GM18951 (cell line): ENCODE measurements around the gene SMARCB1.

ENCODE experiments used
- POLR2A ChIP-seq: IDR thresholded peaks from 4 replicates; pipeline ENCODE4 v1.6.1; 2011; ENCODE audit warnings: mild to moderate bottlenecking; ENCODE audit not compliant: insufficient read length, insufficient read depth; ENCODE audit errors: extremely low read depth
- in situ Hi-C: fragments of 300-500 bp; cut with MboI; formaldehyde crosslinking; loops from one replicate; pipeline ENCODE4 v1.12.0; 2022; ENCODE audit warnings: low sequenced_read_pairs, mixed read lengths, inconsistent platforms; ENCODE audit not compliant: unreplicated experiment

The SMARCB1 gene

DNA sequence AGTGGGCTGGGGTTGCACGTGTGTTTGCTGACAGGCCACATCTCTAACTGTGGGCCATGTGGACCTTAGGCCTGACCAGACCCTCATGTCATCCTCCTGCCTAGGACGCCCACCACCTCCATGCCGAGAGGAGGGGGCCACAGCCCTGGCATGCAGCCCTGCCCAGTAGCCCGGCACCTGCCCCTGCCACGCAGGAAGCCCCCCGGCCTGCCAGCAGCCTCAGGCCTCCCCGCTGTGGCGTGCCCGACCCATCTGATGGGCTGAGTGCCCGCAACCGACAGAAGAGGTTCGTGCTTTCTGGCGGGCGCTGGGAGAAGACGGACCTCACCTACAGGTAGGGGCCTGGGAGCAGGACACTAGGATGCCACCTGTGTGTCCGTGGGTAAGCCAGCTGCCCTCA is 7.7 kb upstream of the SMARCB1 start:
- TF ChIP-seq POLR2A, result no peak
- in situ Hi-C loops, result loop anchor here (10.0 kb wide), 1 partner anchor 56 kb away; the partner anchor contains the start of gene DERL3

DNA sequence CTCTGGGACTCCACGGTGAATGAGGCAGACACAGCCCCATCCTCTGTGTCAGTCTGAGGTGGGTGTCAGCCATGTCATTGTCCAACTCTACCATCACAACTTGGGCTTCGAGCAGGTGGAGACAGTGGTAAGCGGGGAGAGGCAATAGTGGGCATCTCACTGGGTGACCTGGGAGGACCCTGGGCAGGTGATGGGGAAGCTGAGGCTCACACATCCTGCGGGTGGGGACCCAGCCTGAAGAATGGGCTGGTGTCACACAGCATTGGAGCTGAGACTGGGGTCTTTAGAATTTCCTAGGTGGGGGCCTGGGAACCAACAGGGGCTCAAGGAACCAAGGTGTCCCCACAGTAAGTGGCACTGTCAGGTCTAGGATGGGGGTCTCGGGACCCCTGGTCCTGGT is 7.0 kb upstream of the SMARCB1 start:
- in situ Hi-C loops, result loop anchor here (10.0 kb wide), 1 partner anchor 55 kb away; the partner anchor contains the start of gene DERL3
- no peak for TF ChIP-seq POLR2A

DNA sequence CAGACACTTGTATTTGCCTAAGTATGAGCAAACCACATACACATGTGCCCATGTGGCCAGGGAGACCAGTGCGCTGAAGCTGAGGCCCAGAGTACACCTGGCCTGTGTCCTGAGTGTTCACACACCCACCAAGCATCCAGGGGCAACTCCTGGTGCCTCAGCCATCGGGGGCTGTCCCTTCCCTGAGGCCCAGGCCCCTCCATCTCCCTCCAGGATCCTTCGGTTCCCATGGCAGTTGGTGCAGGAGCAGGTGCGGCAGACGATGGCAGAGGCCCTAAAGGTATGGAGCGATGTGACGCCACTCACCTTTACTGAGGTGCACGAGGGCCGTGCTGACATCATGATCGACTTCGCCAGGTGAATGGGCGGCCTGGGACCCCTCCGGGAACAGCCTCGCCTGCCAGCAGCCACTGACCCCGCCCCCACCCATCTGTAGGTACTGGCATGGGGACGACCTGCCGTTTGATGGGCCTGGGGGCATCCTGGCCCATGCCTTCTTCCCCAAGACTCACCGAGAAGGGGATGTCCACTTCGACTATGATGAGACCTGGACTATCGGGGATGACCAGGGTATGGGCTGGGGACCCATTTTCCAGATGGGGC is 6.5 kb upstream of the SMARCB1 start:
- no peak for TF ChIP-seq POLR2A
- in situ Hi-C loops, result no loop called here

DNA sequence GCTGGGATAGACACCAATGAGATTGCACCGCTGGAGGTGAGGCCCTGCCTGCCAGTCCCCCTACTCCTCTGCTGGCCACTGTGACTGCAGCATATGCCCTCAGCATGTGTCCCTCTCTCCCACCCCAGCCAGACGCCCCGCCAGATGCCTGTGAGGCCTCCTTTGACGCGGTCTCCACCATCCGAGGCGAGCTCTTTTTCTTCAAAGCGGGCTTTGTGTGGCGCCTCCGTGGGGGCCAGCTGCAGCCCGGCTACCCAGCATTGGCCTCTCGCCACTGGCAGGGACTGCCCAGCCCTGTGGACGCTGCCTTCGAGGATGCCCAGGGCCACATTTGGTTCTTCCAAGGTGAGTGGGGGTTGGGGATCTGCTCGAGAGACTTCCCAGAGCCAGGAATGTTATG is 5.7 kb upstream of the SMARCB1 start:
- no peak for TF ChIP-seq POLR2A
- in situ Hi-C loops, result no loop called here

DNA sequence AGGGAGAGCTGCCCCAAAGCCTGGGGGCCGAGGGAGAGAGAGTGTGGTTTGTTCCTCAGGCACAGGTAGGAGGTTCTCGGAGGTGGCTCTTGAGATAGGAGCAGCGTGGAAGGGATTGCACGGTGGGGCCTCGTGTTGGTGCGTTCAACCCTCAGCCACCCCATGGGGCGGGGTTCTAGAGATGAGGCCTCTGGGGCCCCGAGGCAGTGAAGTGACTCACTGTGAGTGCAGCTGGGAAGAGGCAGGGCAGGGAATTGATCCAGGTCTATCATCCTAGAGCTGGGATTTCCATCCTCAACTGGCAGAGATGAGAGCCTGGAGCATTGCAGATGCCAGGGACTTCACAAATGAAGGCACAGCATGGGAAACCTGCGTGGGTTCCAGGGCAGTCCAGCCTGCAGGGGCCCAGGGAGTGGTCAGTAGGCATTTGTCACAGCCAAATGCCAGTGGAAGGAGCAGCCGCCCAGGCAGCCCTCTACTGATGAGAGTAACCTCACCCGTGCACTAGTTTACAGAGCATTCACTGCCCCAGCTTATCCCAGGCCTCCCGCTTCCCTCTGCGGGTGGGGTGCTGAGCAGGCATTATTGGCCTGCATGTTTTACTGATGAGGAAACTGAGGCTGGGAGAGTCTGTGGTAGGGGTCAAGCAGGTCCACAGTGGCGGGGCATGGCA is 5.1 kb upstream of the SMARCB1 start:
- in situ Hi-C loops, result no loop called here

DNA sequence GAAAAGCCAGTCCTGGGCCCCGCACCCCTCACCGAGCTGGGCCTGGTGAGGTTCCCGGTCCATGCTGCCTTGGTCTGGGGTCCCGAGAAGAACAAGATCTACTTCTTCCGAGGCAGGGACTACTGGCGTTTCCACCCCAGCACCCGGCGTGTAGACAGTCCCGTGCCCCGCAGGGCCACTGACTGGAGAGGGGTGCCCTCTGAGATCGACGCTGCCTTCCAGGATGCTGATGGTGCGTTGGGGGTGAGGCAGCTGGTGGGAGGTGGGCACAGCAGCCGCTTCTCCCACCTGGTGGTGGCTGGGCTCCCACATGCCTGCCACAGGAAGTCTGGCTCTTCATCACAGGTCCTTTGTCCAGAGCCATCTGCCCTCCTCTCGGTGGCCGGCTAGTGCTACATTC is 4.5 kb upstream of the SMARCB1 start:
- in situ Hi-C loops, result no loop called here
- TF ChIP-seq POLR2A, result no peak

More for the DNA sequence above, 5.1 kb upstream of the SMARCB1 start:
- no peak for TF ChIP-seq POLR2A

DNA sequence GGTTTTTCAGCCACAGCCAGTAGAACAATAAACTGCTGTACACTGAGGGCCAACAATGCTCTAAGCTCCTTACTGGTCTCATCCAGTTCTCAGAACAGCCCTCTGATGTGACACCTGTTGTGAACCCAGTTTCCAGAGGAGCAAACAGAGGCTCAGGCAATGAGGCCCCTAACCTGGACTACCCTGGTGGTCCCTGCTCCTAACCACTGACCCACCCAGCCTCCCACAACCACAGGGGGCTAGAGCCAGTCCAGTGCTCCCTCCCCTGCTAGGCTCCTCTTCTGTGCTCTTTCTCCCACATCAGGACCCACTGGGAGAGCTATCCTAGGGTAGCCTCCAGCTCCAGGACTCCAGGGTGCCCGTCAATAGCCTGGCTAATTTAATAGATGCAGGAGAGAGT is 4.1 kb upstream of the SMARCB1 start:
- in situ Hi-C loops, result no loop called here
- TF ChIP-seq POLR2A, result no peak

DNA sequence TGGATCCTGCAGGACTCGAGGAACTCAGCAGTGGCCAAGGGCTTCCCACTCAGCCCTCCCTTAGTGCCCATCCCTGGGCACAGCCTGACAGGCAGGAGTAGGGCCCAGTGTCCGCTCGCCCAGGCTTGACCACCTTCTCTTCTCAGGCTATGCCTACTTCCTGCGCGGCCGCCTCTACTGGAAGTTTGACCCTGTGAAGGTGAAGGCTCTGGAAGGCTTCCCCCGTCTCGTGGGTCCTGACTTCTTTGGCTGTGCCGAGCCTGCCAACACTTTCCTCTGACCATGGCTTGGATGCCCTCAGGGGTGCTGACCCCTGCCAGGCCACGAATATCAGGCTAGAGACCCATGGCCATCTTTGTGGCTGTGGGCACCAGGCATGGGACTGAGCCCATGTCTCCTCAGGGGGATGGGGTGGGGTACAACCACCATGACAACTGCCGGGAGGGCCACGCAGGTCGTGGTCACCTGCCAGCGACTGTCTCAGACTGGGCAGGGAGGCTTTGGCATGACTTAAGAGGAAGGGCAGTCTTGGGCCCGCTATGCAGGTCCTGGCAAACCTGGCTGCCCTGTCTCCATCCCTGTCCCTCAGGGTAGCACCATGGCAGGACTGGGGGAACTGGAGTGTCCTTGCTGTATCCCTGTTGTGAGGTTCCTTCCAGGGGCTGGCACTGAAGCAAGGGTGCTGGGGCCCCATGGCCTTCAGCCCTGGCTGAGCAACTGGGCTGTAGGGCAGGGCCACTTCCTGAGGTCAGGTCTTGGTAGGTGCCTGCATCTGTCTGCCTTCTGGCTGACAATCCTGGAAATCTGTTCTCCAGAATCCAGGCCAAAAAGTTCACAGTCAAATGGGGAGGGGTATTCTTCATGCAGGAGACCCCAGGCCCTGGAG is 3.3 kb upstream of the SMARCB1 start:
- in situ Hi-C loops, result no loop called here

DNA sequence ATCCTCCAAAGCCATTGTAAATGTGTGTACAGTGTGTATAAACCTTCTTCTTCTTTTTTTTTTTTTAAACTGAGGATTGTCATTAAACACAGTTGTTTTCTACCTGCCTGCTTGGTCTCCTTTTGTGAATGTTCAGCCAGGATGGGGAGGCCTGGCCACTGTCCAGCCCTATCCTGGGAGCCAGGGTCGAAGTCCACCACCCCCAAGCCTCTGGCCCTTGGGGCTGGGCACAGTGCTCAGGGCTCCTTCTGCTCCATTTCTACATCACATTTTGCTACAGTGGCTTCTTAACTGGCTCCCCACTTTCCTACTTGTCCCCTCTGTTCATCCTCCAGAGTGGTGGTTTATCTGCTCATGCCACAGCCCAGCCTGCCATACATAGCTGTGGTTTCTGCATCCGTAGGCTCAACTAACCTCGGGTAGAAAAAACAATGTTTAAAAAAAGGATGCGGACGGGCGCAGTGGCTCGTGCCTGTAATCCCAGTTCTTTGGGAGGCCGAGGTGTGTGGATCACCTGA is 2.5 kb upstream of the SMARCB1 start:
- in situ Hi-C loops, result no loop called here

More for the DNA sequence above, 3.3 kb upstream of the SMARCB1 start:
- TF ChIP-seq POLR2A, result no peak

DNA sequence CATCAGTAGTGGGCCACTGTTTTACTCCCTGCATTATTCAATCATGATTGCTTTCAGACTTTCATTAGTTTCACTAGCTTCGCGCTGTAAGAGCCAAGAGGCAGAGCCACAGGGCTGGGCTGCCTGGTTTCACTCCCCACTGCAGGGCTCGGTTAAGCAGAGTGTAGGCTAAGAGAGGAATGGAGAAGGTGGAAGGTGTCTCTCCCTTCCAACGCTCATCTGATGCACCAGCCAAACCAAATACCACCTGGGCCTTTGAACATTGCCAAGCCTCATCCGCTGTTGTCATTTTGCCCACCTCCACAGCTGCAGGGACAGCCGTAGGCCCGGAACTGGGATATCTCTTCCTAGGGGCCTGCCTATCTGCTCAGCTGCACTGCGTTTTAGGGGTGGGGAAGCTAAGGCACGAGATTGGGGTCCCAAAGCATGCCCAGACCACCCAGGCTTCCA is 480 bp upstream of the SMARCB1 start:
- TF ChIP-seq POLR2A, result no peak
- in situ Hi-C loops, result no loop called here

More for the DNA sequence above, 2.5 kb upstream of the SMARCB1 start:
- TF ChIP-seq POLR2A, result no peak

DNA sequence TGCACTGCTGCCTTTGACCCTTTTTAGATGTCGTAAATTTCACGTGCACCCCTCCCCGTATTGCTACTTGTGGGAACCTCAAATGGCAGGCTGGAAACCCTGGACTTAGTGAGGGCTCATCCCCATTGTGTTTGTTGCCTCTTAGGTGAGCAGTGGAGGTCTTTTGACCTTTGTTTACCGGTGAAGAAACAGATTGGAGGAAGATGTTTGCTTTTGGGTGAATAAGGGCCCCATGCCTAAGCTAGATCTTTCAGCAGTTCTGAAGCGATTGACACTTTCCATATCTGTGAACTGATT is 782 bp downstream of the SMARCB1 start:
- in situ Hi-C loops, result no loop called here
- TF ChIP-seq POLR2A, result no peak

DNA sequence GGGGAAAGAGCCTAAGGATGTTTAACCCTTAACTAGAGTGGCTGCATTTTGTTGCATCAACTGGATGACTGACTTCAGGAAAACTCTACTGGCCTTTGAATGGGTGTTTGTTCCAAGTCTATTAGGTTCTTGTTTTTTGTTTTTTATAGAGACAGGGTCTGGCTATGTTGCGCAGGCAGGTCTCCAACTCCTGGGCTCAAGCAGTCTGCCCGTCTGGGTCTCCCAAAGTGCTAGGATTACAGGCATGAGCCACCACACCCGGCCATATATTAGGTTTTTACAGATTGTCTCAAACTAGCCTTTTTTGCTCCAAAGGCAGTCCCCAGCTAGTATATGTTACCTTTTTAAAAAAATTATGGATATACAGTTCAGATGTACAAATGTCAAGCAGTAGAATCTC is 1.1 kb downstream of the SMARCB1 start:
- in situ Hi-C loops, result no loop called here
- no peak for TF ChIP-seq POLR2A

DNA sequence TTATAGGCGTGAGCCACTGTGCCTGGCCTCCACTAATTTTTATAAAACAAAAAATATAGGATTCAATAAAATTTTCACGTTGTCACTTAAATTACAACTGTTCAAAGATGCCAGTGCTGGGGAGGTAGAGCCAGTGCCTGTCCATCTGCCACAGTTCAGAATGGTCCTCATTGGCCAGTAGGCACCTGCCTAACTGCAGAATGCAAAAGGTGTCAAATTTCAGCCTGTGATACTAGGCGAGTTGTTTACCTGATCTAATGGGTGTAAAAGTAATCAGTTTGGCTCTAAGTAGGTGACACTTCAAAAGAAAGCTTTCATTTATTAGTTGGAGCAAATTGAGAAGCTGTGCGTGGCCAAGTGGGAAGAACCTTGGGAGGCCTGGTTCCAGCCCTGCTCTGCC is 2.4 kb downstream of the SMARCB1 start:
- TF ChIP-seq POLR2A, result no peak
- in situ Hi-C loops, result no loop called here
